ENCODE measurements around the gene ATXN7.
A peak's percentile ranks its signal among the peaks of the same experiment; 100 is the strongest.

Gene ATXN7

DNA sequence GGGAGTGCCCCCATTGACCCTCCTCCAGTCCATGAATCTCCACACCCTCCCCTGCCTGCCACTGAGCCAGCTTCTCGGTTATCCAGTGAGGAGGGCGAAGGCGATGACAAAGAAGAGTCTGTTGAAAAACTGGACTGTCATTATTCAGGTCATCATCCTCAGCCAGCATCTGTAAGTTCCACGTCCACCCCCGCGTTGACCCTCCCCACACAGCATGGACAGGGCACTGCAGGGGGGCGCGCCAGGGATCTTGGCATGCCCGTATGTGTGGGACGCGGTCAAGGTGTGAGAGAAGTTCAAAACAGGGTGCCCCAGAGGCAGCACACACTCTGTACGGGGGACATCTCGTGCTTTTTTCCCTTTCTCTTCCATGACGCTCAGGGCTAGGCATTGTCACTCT lies 126.5 kb downstream of the ATXN7 start:
- no peak for DNase-seq (ENCODE audit: low spot score)

GRCh38 chr3:63990733-63991132 lies 127.1 kb downstream of the ATXN7 start:
- no peak for DNase-seq (ENCODE audit: low spot score)

DNA sequence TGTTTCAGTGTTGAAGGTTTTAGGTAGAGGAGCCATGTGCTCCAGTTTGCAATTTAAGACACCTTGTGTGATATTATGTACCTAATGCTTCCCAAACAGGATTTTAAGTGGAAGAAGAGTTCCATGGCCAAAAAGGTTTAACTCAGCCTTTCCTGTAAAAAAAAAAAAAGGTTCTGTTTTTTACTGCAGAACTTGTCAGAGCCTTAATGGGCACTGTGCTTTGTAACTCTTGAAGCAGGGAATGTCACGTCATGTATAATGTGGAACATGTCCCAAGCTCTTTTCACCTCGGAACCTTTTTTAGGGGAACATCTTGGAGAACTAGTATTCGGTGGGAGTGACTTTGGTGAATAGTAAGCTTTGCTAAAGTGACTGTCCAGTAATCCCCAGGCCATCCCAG lies 128.0 kb downstream of the ATXN7 start:
- no peak for DNase-seq (ENCODE audit: low spot score)

GRCh38 chr3:63992516-63993209 lies 129.0 kb downstream of the ATXN7 start:
- DNase-seq (ENCODE audit: low spot score) = no peak

GRCh38 chr3:63993653-63994079 lies 130.0 kb downstream of the ATXN7 start:
- DNase-seq (ENCODE audit: low spot score) = peak; percentile 82

DNA sequence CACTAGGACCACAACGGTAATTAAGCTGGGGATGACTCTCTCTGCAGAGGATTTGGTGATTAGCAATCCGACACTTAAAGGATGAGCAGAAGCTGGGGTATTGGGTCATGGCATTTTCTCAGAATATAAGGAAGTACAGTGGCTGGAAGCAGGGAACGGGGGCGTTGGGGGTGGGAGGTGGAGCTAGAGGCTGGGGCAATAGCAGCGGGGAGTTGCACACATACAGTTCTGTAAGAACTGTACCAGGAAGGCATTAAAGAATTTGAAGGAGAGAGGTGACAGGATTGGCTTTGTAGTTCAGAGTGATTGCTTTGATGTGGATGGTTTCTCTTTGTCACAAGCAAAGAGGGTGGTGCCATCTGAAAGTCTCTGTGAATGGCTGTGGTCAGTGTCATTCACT lies 131.4 kb downstream of the ATXN7 start:
- no peak for DNase-seq (ENCODE audit: low spot score)

GRCh38 chr3:63998852-63999754 lies 135.4 kb downstream of the ATXN7 start:
- DNase-seq (ENCODE audit: low spot score) = no peak

DNA sequence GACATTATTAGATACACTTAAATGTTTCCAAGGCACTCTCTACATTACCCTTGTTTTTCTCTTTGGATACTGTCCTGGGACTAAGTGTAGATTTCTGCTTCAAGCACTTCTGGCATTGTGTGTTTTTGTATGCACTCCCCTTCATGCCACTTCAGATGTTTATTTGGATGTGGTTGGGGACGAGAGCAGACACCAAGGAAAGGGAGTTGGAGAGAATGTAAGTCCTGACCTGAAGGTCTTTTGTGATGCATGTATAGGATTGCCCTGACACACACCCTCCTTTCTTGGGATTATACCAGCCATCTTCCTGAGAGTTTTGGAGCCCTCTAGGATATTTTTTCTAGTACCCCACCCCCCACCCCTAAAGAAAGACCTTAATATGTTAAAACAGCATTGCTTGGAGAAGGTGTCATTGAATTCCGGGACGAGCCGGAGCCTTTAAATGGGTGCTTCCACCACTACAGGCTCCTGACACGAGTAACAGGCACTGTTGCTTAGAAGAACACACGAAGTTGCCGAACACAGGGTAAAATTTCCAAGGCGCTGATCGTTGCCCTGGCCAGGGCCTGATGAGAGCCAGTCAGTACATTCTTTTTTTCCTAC lies 136.9 kb downstream of the ATXN7 start:
- no peak for DNase-seq (ENCODE audit: low spot score)

GRCh38 chr3:64002233-64002632 lies 138.6 kb downstream of the ATXN7 start:
- DNase-seq (ENCODE audit: low spot score) = no peak

DNA sequence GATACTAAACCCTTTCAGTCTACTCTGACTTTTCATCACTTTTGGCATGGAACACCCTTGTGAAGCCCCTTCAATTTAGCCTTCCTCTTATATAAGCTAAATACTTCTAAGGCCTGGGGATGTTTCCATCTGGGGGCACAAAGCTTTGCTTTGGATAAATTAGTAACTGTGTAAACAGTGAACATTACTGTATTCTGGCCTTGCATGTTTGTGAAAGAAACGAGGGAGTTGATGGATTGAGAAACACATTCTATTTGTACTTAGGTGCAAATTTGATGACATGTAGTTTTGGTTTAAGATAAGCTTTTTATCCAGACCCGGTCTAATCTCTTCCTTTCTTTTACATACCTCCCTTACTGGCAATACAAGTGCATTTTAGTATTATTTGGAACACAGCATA lies 139.9 kb downstream of the ATXN7 start:
- DNase-seq (ENCODE audit: low spot score) = no peak

DNA sequence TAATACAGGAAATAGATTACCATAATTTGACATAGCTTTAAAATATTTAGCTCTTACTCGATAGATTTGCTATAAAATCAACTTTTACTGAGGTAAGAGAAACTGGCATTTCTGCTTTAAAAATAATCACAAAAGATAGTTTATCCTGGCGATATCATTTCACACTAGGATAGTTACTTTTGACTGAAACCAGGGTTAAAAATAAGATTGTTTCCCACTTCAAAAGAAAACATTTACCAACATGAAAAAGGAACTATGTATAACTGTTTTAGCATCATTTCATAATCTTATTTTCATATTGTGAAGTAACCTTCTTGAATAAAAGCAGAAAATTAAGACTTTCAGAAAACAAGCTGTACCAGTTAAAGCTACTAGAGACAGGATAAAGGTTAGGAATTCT lies 144.3 kb downstream of the ATXN7 start:
- no peak for DNase-seq (ENCODE audit: low spot score)

GRCh38 chr3:64008487-64009351 lies 145.1 kb downstream of the ATXN7 start:
- DNase-seq (ENCODE audit: low spot score) = no peak

DNA sequence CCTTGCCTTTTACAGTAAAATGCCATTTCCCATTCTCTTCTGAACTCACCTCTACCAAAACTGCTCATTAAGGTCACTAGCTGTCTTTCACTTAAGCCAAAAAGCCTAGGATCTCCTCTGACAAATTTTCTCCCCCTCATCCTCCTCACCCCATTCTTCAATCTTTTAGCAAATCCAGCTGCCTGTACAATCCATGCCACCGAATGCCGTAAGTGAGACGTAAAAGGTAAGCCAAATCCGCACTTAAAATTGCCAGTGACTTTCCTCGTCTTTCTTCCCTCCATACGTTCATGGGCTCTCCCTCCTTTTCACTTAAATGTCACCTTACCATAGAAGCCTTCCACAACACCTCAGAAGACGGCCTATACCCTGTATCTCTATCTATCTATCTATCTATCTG lies 145.9 kb downstream of the ATXN7 start:
- no peak for DNase-seq (ENCODE audit: low spot score)

- no peak for DNase-seq (ENCODE audit: low spot score)
Measured at GRCh38 chr3:64010199-64010598, 146.5 kb downstream of the ATXN7 start.

GRCh38 chr3:64011685-64012084 lies 148.0 kb downstream of the ATXN7 start:
- peak; percentile 58 for DNase-seq (ENCODE audit: low spot score)

- no peak for DNase-seq (ENCODE audit: low spot score)
Measured at GRCh38 chr3:64016941-64017620, 153.4 kb downstream of the ATXN7 start.

DNA sequence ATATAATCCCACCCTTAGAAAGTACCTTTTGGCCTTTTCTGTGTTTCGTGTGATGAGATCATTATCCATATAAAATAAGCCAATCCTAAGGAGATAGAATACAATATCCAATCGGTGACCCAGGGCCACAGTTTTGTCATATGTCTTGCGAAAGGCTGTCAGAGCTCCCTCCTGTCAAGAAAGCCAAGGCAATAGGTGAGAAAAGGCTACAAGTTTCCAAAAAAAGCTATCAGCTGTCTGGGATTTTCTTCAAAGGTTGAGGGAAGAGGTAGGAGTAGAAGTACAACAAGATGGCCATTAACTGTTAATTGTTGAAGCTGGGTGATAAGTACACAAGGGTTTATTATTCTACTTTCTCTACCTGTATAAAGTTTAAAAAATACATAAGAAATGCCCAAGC lies 155.6 kb downstream of the ATXN7 start:
- no peak for DNase-seq (ENCODE audit: low spot score)

DNA sequence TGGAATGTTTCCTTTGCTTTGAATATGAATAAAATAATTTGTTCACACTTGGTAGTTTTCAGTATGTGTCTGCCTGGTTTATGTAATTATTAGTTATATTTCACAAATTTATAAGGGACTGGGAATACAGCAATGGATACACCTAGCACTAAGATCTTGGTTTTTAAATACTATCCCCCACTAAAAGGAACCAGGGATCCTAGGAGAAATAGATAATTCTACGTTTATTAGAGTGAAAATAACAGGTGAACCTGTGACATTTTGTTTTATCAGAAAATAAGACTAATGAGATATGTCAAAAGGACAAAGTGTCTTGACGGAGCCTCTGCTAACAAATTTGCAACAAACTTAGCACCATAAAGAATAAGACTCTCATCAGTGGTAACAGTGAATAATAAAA lies 156.2 kb downstream of the ATXN7 start:
- DNase-seq (ENCODE audit: low spot score) = no peak

- DNase-seq (ENCODE audit: low spot score) = no peak
Measured at GRCh38 chr3:64021922-64022321, 158.3 kb downstream of the ATXN7 start.

DNA sequence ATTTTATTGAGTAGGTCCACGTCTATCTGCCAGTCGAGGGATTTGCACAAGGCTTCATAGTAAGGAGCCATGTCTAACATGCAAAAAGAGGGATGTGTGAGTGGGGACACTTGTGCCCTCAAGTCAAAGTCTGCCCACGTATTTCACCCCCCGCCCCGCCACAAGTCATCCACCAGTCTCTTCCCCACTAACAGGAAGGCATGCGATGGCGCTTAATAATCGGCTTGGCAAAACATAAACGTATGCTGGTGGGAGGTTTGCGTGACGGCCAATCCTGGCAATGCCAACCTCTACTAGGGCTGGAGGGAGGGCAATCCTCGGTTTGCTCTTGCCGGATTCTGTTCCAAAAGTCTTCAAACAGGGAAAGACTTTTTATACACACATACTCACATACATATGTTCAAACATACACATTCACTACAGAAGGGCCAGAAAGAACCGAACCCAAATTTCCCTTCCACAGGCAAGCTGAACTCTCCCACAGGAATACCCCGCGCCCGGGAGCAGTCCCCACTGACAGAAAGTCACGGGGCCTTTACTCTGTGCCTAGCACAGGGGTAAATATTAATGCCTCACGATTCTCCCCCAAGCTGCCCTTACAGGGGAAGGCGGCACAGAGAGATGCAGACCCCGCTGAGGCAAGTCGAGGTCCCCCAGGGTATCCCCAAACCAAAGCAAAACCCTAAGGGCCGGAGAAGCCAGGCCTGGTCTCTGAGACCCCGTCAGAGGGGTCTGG lies 159.0 kb downstream of the ATXN7 start:
- DNase-seq (ENCODE audit: low spot score) = no peak
